GM19043 (cell line): ENCODE data around the gene CSNK2B.

ENCODE experiments used
- ATAC-seq: cut with Tn5 transposase; IDR thresholded peaks from one replicate; pipeline ENCODE4 v1.9.1; 2021; ENCODE audit warnings: low read depth; ENCODE audit not compliant: unreplicated experiment

CSNK2B gene

DNA sequence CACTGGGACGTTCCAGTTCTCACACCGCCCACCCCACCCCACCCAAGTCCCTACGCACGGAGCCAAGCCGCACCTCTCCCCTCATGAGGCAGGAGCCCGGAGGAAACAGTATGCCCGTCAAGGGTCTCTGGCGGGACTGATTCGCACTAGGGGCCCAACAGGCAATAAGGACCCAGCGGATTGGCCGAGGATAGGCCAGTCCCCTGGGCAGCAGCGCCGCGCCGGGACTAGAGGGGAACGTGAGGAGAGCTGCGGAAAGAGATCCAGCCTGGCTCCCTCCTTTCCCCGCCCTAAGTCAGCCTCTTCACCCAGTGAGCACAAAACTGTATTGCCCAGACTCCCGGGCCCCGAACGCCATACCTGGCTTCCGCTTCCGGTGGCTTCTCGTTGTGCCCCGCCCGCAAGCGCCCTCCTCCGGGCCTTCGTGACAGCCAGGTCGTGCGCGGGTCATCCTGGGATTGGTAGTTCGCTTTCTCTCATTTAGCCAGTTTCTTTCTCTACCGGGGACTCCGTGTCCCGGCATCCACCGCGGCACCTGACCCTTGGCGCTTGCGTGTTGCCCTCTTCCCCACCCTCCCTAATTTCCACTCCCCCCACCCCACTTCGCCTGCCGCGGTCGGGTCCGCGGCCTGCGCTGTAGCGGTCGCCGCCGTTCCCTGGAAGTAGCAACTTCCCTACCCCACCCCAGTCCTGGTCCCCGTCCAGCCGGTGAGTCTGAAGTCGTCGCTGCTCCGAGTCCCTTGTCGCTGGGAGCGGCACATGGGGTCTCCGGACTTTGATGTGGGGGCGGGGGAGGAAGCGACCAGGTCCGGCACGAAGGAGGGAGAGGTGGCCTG, at the start of gene CSNK2B:
CSNK2B (plus strand) TSS at position 580 of the 836 bp plus-strand sequence. CDS start 752 bp downstream, outside the sequence.
- peak; percentile 81 for ATAC-seq

DNA sequence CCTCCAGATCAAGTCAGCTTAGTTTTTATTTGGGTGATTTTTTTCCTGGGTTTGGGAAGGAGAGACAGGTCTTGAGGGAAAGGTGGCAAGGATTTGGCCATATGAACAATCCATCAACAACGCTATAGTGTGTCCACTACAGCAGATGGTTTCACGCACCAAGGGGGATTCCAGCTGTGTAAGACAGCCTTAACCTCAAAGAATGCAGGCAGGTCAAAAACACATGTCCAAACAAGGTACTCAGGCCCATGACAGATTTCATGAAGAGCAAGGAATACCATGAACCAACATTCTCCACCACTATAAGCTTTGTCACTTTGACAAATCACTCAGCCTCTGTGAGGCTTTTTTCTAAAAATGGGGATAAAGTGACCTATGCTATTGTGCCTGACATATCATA, 48.9 kb upstream of the CSNK2B start:
- ATAC-seq, result no peak

DNA sequence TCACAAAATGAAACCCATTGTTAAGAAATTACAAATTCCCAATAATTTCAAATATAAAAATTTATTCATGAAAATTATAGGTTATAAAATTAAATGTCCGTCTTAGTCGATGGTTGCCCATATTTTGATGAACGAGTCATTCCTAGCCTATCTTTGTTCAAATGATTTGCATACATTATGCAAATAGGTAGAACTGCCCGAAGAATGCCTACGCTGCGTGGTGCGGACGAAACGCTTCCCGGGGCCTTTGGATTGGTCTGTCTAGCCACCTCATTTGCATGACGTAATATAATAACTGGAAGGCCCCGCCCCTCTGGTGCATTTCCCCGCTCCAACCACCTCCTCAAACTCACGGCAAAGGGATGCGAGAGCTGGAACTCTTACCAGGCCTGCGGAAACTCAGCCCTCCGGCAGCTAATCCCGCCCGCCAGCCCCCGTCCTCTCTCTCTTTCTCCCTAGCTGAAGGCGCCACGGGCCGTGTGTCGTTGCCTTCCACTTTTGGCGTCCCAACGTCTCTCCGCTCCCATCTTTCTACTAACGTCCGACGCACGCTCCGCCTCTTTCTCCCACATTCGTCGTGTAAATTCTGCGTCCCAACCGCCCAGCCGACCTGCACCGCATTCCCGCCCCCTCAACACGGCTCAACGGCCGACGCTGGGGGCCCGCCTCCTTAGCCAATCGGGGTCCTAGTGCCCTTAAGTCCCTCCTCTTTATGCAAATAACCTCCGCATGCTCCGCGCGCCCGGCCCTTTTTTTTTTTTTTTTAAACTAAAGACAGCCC, 45.9 kb upstream of the CSNK2B start:
- ATAC-seq, result peak; percentile 76

DNA sequence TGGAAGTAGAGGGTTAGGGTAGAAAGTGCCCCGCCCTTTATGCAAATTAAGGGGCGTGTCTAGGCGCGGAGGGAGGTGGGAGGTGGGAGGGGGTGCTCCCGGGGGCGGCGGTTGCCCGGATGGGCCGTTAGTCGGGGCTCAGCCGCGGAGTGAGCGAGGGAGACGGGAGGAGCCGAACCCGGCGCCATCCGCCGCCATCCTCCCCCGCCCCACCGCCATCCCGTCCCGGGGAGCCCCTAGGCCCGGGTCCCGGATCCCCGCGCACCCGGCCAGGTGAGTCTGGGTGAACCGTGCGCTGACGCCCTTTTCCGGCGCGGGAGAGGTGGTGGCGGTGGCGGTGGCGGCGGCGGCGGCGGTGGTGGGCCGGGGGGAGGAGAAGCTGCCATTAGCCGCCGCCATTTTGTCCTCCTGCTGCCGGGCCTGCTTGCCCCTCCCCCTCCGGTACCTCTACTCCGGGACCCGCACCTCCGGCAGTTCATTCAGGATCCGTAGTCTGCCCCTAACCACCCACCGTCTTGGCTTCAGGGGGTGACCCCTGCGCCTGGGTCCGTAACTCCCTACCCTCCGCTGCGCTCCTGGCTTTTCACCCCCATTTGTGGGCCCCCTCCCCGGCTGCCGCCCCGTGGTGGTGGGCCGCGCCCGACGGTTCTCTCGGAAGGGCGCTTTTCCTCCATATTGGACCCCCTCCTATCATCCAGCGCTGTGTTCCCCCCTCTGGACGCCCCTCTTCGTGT, 45.1 kb upstream of the CSNK2B start, which contains the start of gene PRRC2A:
PRRC2A (plus strand) TSS at position 130 of the 734 bp plus-strand sequence. CDS start 2,075 bp downstream, outside the sequence.
- peak; percentile 3 for ATAC-seq

DNA sequence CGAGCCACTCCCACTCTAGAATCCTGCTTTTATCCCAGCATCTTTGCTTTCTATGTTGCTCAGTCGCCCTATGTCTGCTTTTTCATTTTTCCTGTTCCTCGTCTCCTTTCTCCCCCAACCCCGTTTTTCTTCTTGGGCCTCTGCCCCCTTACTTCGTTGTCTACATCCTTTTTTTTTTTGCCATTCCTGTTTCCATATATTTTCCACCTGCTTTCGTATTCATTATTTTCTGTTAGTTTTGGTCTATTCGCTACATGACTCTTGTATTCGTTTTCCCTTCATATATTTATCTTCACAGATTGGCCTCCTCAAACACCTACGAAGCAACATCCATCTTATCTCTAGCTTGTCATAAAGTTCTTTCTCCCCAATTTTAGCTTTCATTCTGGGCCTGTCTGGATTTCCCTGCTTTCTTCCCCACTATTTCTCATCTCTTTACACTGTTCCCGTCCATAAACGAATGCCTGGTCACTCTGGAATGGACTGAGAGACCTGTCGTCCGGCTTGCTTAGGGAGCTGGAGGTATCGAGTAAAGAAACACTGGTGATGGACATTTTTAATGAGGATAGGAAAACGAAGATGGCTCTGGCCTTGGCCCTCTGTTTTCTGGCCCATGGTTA, 44.5 kb upstream of the CSNK2B start:
- no peak for ATAC-seq

DNA sequence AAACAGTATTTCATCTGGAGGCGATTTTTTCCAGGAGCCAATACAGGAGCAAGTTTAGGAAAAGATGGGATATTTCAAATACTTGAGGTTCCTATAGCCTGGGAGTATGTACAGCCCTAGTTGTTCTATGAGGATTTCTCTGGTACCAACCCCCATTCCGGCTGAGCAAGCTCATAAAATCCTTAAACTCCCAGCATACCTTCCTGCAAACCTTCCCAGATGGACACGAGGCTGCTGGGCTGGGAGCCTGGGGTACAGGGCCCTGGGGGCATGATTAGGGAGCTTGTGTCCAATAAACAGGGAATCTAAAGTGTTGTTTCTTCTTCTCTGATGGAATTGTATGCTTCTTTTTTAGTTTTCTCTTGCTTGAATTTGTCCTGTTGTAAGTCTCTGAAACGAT, 43.9 kb upstream of the CSNK2B start:
- ATAC-seq, result no peak

DNA sequence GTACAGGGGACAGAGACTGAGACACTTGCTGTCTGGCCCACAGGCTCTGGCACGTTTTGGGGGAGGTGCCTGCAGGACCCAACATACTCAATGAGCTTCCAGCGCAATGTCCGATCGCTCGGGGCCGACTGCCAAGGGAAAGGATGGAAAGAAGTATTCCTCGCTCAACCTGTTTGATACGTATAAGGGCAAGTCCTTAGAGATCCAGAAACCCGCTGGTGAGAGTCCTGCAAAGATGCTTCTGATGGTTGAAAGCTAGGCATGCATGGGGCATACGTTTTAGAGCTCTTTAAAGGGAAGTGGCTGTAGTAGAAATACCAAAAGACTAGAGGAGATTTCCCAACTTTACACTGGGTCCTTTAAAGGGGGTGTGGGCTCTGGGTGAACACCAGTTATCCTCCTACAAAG, 43.2 kb upstream of the CSNK2B start:
- ATAC-seq, result no peak

DNA sequence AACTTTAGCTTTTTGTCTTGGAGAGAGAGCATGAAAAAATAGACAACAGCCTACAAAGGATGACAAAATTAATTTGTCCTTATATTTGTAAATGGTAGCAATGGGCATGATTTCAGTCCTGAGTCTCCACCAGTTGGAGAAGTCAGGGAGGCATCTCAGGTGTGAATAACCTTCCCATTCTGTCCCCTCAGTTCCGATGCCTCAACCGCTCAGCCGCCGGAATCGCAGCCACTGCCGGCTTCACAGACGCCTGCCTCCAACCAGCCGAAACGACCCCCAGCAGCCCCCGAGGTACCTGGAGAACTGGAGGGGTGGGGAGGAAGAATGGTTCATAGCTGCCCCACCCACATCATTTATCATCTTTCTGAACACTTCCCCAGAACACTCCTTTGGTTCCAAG, 41.8 kb upstream of the CSNK2B start:
- ATAC-seq, result no peak

DNA sequence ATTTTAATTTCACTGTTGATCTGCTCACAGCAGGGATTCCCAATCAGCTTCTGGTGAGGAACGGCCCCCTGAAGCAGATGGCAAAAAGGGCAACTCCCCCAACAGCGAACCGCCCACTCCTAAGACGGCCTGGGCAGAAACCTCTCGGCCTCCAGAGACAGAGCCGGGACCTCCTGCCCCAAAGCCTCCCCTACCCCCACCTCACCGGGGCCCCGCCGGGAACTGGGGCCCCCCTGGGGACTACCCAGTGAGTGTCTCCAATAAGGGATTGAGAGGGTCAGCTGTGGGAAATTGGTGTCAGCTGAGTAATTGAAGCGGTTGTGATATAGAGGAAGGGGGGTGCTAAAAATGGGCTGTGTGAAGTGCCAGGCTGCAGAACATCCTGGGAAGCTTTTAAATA, 38.9 kb upstream of the CSNK2B start:
- no peak for ATAC-seq

DNA sequence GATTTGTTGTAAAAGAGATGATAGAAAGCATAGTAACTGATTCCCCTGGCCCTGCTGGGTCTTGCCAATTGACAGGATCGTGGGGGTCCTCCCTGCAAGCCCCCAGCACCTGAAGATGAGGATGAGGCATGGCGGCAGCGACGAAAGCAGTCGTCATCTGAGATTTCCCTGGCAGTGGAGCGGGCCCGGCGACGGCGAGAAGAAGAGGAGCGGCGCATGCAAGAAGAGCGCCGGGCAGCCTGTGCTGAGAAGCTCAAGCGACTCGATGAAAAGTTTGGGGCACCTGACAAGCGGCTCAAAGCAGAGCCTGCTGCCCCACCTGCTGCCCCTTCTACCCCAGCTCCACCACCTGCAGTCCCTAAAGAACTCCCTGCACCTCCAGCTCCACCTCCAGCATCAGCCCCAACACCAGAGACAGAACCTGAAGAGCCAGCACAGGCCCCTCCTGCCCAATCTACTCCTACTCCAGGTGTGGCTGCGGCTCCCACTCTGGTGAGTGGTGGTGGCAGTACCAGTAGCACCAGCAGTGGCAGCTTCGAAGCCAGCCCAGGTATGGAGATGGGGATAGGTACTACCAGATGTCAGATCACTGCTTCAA, 38.1 kb upstream of the CSNK2B start:
- ATAC-seq, result no peak

DNA sequence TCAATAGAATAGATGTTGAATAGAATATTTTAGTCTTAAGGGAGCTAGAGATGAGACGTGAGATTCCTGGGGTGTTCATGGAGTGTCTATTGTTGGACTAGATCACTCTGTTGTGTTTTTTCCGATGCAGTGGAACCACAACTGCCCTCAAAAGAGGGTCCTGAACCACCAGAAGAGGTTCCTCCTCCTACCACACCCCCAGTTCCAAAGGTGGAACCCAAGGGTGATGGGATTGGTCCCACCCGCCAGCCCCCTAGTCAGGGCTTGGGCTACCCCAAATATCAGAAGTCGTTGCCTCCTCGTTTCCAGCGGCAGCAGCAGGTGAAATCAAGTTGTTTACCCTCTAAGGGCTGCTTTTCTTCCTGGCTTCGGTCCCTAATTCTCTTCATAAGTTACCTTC, 36.9 kb upstream of the CSNK2B start:
- ATAC-seq, result no peak

DNA sequence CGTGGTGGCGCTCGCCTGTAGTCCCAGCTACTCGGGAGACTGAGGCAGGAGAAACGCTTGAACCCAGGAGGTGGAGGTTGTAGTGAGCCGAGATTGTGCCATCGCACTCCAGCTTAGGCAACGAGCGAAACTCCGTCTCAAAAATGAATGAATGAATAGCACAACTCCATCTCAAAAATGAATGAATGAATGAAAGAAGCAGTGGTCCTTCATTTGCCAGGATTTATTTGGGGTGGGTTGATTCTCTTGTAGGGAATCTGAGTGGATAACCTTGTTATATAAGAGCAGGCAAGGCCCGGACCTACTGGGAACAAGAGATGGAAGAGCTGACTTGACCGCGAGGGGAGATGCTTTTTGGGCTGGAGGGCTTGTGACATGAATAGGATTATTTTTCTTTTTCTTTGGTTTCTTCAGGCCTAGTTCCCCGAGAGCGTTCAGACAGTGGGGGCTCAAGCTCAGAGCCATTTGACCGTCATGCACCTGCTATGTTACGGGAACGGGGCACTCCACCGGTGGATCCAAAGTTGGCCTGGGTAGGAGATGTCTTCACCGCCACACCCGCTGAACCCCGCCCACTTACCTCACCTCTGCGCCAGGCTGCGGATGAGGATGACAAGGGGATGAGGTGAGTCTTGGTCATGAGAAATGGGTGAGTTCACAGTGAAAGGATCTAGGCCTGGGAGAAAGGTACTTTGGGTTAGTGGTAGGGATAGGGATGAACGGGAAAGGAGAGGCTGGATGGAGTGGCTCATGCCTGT, 35.5 kb upstream of the CSNK2B start:
- no peak for ATAC-seq

DNA sequence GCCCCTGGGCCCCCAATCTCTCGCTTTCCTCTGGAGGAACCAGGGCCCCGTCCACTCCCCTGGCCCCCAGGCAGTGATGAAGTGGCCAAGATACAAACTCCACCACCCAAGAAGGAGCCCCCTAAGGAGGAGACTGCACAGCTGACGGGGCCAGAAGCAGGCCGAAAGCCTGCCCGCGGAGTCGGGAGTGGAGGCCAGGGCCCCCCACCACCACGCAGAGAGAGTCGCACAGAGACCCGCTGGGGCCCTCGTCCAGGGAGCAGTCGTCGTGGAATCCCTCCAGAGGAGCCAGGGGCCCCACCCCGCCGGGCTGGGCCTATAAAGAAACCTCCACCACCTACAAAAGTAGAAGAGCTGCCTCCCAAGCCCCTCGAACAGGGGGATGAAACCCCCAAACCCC, 34.7 kb upstream of the CSNK2B start:
- no peak for ATAC-seq

DNA sequence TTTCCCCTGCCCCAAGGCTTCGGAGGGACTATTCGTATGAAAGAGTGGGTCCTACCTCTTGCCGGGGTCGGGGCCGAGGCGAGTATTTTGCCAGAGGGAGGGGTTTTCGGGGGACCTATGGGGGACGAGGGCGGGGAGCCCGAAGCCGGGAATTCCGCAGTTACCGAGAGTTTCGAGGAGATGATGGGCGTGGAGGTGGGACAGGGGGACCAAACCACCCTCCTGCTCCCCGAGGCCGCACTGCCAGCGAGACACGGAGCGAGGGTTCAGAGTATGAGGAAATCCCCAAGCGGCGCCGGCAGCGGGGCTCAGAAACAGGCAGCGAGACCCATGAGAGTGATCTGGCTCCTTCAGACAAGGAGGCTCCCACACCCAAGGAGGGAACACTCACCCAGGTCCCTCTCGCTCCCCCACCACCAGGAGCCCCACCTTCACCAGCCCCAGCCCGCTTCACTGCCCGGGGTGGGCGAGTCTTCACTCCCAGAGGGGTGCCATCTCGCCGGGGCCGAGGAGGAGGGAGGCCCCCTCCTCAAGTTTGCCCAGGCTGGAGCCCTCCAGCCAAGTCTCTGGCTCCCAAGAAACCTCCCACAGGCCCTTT, 34.1 kb upstream of the CSNK2B start:
- ATAC-seq, result no peak

DNA sequence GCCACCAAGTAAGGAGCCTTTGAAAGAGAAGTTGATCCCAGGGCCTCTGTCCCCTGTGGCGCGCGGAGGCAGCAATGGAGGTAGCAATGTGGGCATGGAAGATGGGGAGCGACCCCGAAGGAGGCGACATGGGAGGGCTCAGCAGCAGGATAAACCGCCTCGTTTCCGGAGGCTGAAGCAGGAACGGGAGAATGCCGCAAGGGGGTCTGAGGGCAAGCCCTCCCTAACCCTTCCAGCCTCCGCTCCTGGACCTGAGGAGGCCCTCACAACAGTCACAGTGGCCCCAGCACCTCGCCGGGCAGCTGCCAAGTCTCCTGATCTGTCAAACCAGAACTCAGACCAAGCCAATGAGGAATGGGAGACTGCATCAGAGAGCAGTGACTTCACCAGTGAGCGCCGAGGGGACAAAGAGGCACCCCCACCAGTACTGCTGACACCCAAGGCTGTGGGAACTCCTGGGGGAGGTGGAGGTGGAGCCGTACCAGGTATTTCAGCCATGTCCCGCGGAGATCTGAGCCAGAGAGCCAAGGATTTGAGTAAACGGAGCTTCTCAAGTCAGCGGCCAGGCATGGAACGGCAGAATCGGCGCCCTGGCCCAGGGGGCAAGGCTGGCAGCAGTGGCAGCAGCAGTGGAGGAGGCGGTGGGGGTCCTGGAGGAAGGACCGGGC, 33.5 kb upstream of the CSNK2B start:
- ATAC-seq, result no peak

DNA sequence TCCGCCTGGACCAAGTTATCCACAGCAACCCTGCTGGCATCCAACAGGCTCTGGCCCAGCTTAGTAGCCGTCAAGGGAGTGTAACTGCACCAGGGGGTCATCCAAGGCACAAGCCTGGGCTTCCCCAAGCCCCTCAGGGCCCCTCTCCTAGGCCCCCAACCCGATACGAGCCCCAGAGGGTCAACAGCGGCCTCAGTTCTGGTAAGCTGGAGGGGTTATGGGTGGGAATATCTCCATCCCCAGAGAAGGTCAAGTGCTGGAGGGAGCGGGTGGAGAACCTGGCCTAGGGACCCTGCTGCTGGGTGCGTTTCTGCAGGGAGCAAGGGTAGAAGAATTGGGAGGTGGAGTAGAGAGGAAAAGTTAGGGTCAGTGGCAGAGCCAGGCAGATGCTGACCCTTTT, 32.4 kb upstream of the CSNK2B start:
- ATAC-seq, result no peak

DNA sequence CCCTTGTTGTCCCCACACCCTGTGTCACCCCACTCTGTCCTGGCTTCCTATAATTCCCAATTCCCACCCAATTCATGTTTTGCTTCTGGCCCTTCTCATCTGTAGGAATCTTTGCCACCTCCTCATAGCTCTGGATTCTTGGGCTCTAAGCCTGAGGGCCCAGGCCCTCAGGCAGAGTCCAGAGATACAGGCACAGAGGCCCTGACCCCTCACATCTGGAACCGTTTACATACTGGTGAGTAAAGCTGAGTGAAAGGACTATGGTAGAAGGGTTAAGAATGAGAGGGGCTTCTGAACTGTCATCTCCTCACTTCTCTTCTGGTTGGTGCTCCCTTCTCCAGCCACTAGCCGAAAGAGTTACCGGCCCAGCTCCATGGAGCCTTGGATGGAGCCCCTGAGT, 31.7 kb upstream of the CSNK2B start:
- no peak for ATAC-seq

DNA sequence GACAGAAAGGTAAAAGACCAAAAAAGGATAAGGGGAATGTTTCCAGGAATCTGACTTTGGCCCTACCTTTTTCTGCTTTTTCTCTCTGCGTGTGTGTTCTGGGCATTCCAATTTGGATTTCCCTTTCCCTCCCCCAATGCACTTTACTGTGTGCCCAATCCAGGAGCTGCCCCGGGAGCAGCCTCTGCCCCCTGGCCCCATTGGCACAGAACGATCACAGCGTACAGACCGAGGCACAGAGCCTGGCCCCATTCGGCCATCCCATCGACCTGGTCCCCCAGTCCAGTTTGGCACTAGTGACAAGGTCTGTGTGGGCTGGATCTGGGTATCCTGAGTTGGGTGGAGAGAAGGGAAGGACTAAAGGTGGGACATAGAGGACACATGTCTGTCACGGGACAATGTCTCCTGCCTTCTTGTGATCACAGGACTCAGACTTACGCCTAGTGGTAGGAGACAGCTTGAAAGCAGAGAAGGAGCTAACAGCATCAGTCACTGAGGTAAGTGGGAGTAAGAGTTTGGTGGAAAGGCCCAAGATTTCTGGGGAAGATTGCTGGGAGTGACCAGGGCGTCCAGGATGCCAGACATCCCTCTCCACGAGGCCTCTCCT, 30.8 kb upstream of the CSNK2B start:
- no peak for ATAC-seq
